HCT116 (cell line): ENCODE data around the gene TRIM65. TPM values are rescaled to one million over a fixed set of nuclear protein-coding genes. Genes with fewer than 3 reads are reported as not detected.

Experiments
- ATAC-seq: fragments of 200-7000 bp; cut with Tn5 transposase; 2 replicates; pipeline ENCODE4 v1.9.1; 2020; ENCODE audit warnings: mild to moderate bottlenecking, moderate library complexity
- BruUV-seq: library from RNA; stranded (reverse); fragments of 400-500 nt; replicated peaks from 2 replicates; lab custom pipeline; 2021; lab: Mats Ljungman, UMichigan
- CTCF ChIA-PET: fragments of 300-600 bp; sonication (Branson Sonifier 250); formaldehyde crosslinking; loops from one replicate; lab custom pipeline; 2021; ENCODE audit warnings: antibody characterized with exemption; lab: Charles Lee
- POLR2A ChIA-PET: fragments of 300-600, 350-600 bp; sonication (Branson Sonifier 250); formaldehyde crosslinking; loops from one replicate; lab custom pipeline; 2021; ENCODE audit warnings: antibody characterized with exemption; lab: Charles Lee
- RAD21 ChIA-PET, 2 experiments: fragments of 300-600 bp; sonication (Branson Sonifier 250); formaldehyde crosslinking; loops; one replicate each; lab custom pipeline; 2023; ENCODE audit warnings: low total read pairs in 2 of 2; ENCODE audit not compliant: uncharacterized antibody in 2 of 2, unreplicated experiment in 2 of 2, low non-redundant PET in 1 of 2; lab: Charles Lee
- DNase-seq: peaks from one replicate; pipeline ENCODE4 v3.0.0-alpha.2; 2010; ENCODE audit warnings: low read depth, low spot score
- H2AFZ ChIP-seq: fragments of 200-600 bp; shearing (Covaris generic), sonication (generic); 2 replicates; pipeline ENCODE4 v1.6.1; 2017; ENCODE audit warnings: low read depth, mixed run types, mixed read lengths, antibody characterized with exemption, low read length; ENCODE audit not compliant: poor library complexity, severe bottlenecking
- H3K27ac ChIP-seq: 2 replicates; pipeline ENCODE4 v1.5.1; 2012; ENCODE audit warnings: low read depth, low read length
- H3K27me3 ChIP-seq: fragments of 200-600 bp; sonication (generic); 2 replicates; pipeline ENCODE4 v1.6.1; 2016; ENCODE audit warnings: mixed run types, low read length, mixed read lengths; ENCODE audit not compliant: insufficient read depth
- H3K36me3 ChIP-seq, 2 experiments: fragments of 200-500 bp in 1 of 2; fragments of 200-600 bp in 1 of 2; sonication (Bioruptor generic) in 1 of 2; sonication (generic) in 1 of 2; 2 replicates each; pipeline versions ENCODE4 v1.5.1 to v1.6.1; 2014 to 2016; ENCODE audit warnings: low read length in 2 of 2, inconsistent platforms in 1 of 2, mixed read lengths in 1 of 2, mixed run types in 1 of 2; ENCODE audit not compliant: insufficient read depth in 2 of 2, control insufficient read depth in 1 of 2
- H3K4me1 ChIP-seq, 2 experiments: fragments of 200-600 bp in 1 of 2; sonication (generic) in 1 of 2; 2 replicates each; pipeline versions ENCODE4 v1.5.1 to v1.6.1; 2012 to 2017; ENCODE audit warnings: low read length in 2 of 2, inconsistent platforms in 1 of 2, mild to moderate bottlenecking in 1 of 2, mixed read lengths in 1 of 2, mixed run types in 1 of 2, moderate library complexity in 1 of 2; ENCODE audit not compliant: insufficient read depth in 2 of 2, control insufficient read depth in 1 of 2
- H3K4me2 ChIP-seq: fragments of 200-600 bp; sonication (generic); 2 replicates; pipeline ENCODE4 v1.6.1; 2017; ENCODE audit warnings: mixed run types, low read length, mixed read lengths
- H3K4me3 ChIP-seq, 2 experiments: fragments of 200-600 bp in 1 of 2; sonication (generic) in 1 of 2; replicated peaks in 1 of 2; 2 replicates each; pipeline ENCODE4 v1.5.1; 2011 to 2016; ENCODE audit warnings: low read length in 2 of 2, control low read depth in 1 of 2, low read depth in 1 of 2, mild to moderate bottlenecking in 1 of 2, mixed read lengths in 1 of 2, mixed run types in 1 of 2
- H3K79me2 ChIP-seq: fragments of 200-600 bp; sonication (generic); 2 replicates; pipeline ENCODE4 v1.6.1; 2017; ENCODE audit warnings: mild to moderate bottlenecking, mixed run types, low read length, moderate library complexity, mixed read lengths; ENCODE audit not compliant: insufficient read depth
- H3K9ac ChIP-seq: fragments of 200-600 bp; sonication (generic); 2 replicates; pipeline ENCODE4 v1.6.1; 2016; ENCODE audit warnings: low read length, mixed read lengths
- H3K9me2 ChIP-seq: fragments of 200-600 bp; sonication (generic), shearing (Covaris generic); 2 replicates; pipeline ENCODE4 v1.6.1; 2017; ENCODE audit warnings: mixed run types, mild to moderate bottlenecking, moderate library complexity; ENCODE audit not compliant: insufficient read depth
- H3K9me3 ChIP-seq, 2 experiments: fragments of 200-500 bp in 1 of 2; fragments of 200-600 bp in 1 of 2; sonication (Bioruptor generic) in 1 of 2; sonication (generic) in 1 of 2; 2 replicates each; pipeline ENCODE4 v1.6.1; 2014 to 2017; ENCODE audit warnings: low read length in 2 of 2, mixed read lengths in 2 of 2, inconsistent platforms in 1 of 2, low read depth in 1 of 2, mild to moderate bottlenecking in 1 of 2, mixed run types in 1 of 2, moderate library complexity in 1 of 2; ENCODE audit not compliant: control insufficient read depth in 1 of 2, insufficient read depth in 1 of 2
- H4K20me1 ChIP-seq: fragments of 200-600 bp; sonication (generic), shearing (Covaris generic); 2 replicates; pipeline ENCODE4 v1.6.1; 2017; ENCODE audit warnings: mixed run types, mild to moderate bottlenecking, moderate library complexity; ENCODE audit not compliant: insufficient read depth
- ATF3 ChIP-seq: IDR thresholded peaks from 2 replicates; pipeline ENCODE4 v1.6.1; 2012
- CBX3 ChIP-seq: IDR thresholded peaks from 2 replicates; pipeline ENCODE4 v1.6.1; 2012; ENCODE audit warnings: low read depth
- CEBPB ChIP-seq: IDR thresholded peaks from 2 replicates; pipeline ENCODE4 v1.6.1; 2012; ENCODE audit warnings: low read depth
- CTCF ChIP-seq, 3 experiments: fragments of 200-600 bp in 1 of 3; sonication (generic) in 1 of 3; IDR thresholded peaks in 2 of 3; conservative IDR thresholded peaks in 1 of 3; 2 replicates each; pipeline ENCODE4 v1.5.1; 2012 to 2017; ENCODE audit warnings: low read depth in 2 of 3, low read length in 2 of 3, antibody characterized with exemption in 1 of 3, borderline replicate concordance in 1 of 3, control low read depth in 1 of 3, mild to moderate bottlenecking in 1 of 3, mixed read lengths in 1 of 3, mixed run types in 1 of 3, moderate library complexity in 1 of 3; ENCODE audit not compliant: insufficient read depth in 1 of 3
- ELF1 ChIP-seq: IDR thresholded peaks from 2 replicates; pipeline ENCODE4 v1.6.1; 2012; ENCODE audit warnings: low read depth, borderline replicate concordance
- EZH2 ChIP-seq: fragments of 200-600 bp; sonication (generic); IDR thresholded peaks from 2 replicates; pipeline ENCODE4 v1.6.1; 2017; ENCODE audit warnings: antibody characterized with exemption, mixed run types
- FOSL1 ChIP-seq: IDR thresholded peaks from 2 replicates; pipeline ENCODE4 v1.6.1; 2012; ENCODE audit warnings: low read depth
- POLR2AphosphoS5 ChIP-seq: IDR thresholded peaks from 2 replicates; pipeline ENCODE4 v1.6.1; 2011; ENCODE audit warnings: mild to moderate bottlenecking, low read depth, low read length, moderate library complexity
- RAD21 ChIP-seq: IDR thresholded peaks from 2 replicates; pipeline ENCODE4 v1.6.1; 2012; ENCODE audit warnings: low read depth, mild to moderate bottlenecking
- SIN3A ChIP-seq: IDR thresholded peaks from 2 replicates; pipeline ENCODE4 v1.6.1; 2012; ENCODE audit warnings: low read depth
- SP1 ChIP-seq: IDR thresholded peaks from 2 replicates; pipeline ENCODE4 v1.6.1; 2012; ENCODE audit warnings: low read depth
- SRF ChIP-seq: IDR thresholded peaks from 2 replicates; pipeline ENCODE4 v1.6.1; 2012; ENCODE audit warnings: low read depth
- TCF7L2 ChIP-seq: IDR thresholded peaks from 2 replicates; pipeline ENCODE4 v1.7.0; 2011; ENCODE audit warnings: borderline replicate concordance, inconsistent platforms; ENCODE audit not compliant: insufficient read depth, insufficient read length; ENCODE audit errors: extremely low read depth
- YY1 ChIP-seq: IDR thresholded peaks from 2 replicates; pipeline ENCODE4 v1.6.1; 2011; ENCODE audit warnings: low read length, low read depth, moderate library complexity, mild to moderate bottlenecking; ENCODE audit not compliant: insufficient replicate concordance; ENCODE audit errors: extremely low read depth
- ZFX ChIP-seq: fragments of 450-650 bp; IDR thresholded peaks from 2 replicates; pipeline ENCODE4 v1.6.1; 2017
- ZNF274 ChIP-seq: fragments of 200-500 bp; sonication (Bioruptor generic); IDR thresholded peaks from 2 replicates; pipeline ENCODE4 v1.6.1; 2014; ENCODE audit warnings: mild to moderate bottlenecking, low read depth, low read length, inconsistent platforms
- intact Hi-C: fragments of 100-400 bp; cut with micrococcal nuclease; formaldehyde crosslinking; loops from 2 replicates; pipeline ENCODE4 v1.10.0; 2022
- total RNA-seq: library from RNA; stranded (reverse); gene quantifications from one replicate; pipeline ENCODE4 v1.2.1, GENCODE V29; 2021; ENCODE audit not compliant: unreplicated experiment
- TF ChIP-seq, protein P1 (sequence below): IDR thresholded peaks from 2 replicates; pipeline ENCODE4 v1.6.1; 2012
- TF ChIP-seq, protein P2 (sequence below): IDR thresholded peaks from 2 replicates; pipeline ENCODE4 v1.6.1; 2012; ENCODE audit warnings: low read depth

The TRIM65 gene
- total RNA-seq, 1 experiment from 2014 or later: 53.0 TPM

DNA sequence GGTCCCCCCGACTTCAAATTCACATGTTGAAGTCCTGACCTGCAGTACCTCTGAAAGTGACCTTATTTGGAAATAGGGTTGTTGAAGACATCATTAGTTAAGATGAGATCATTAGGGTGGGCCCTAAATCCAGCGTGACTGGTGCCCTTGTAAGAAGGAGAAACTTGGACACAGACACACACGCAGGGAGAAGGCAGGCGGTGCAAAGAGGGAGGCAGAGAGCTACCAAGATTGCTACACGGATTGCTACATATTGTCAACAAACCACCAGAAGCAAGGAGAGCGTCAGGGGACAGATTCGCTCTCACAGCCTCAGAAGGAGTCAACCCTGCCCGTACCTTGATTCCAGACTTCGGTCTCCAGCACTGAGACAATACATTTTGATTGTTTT lies 34.8 kb downstream of the TRIM65 start:
- POLR2A ChIA-PET: interaction anchor here (1.0 to 3.0 kb wide), 5 partner anchors 11 to 87 kb away, joined by 3 to 7 read pairs (median 6); a partner anchor contains a TSS
- TF ChIP-seq SRF (no peak), ELF1 (no peak), FOSL1 (no peak), CEBPB (no peak), CTCF (IDR thresholded peaks at IDR 0.05 in 2 of 3, conservative IDR thresholded peaks at IDR 0.05 in 1 of 3; ENCODE audit: borderline replicate concordance in 1 of 3, insufficient read depth in 1 of 3, low read depth in 2 of 3, low read length in 2 of 3) (no peak), EZH2 (no peak), SP1 (no peak), RAD21 (no peak), POLR2AphosphoS5 (no peak), CBX3 (no peak), TCF7L2 (no peak), ZFX (no peak), SIN3A (no peak), ATF3 (no peak), ZNF274 (no peak), YY1 (no peak)
- TF ChIP-seq, protein P1, sequence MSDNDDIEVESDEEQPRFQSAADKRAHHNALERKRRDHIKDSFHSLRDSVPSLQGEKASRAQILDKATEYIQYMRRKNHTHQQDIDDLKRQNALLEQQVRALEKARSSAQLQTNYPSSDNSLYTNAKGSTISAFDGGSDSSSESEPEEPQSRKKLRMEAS: no peak
- TF ChIP-seq, protein P2, sequence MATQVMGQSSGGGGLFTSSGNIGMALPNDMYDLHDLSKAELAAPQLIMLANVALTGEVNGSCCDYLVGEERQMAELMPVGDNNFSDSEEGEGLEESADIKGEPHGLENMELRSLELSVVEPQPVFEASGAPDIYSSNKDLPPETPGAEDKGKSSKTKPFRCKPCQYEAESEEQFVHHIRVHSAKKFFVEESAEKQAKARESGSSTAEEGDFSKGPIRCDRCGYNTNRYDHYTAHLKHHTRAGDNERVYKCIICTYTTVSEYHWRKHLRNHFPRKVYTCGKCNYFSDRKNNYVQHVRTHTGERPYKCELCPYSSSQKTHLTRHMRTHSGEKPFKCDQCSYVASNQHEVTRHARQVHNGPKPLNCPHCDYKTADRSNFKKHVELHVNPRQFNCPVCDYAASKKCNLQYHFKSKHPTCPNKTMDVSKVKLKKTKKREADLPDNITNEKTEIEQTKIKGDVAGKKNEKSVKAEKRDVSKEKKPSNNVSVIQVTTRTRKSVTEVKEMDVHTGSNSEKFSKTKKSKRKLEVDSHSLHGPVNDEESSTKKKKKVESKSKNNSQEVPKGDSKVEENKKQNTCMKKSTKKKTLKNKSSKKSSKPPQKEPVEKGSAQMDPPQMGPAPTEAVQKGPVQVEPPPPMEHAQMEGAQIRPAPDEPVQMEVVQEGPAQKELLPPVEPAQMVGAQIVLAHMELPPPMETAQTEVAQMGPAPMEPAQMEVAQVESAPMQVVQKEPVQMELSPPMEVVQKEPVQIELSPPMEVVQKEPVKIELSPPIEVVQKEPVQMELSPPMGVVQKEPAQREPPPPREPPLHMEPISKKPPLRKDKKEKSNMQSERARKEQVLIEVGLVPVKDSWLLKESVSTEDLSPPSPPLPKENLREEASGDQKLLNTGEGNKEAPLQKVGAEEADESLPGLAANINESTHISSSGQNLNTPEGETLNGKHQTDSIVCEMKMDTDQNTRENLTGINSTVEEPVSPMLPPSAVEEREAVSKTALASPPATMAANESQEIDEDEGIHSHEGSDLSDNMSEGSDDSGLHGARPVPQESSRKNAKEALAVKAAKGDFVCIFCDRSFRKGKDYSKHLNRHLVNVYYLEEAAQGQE: no peak
- TF ChIP-seq, all 23 proteins: peak for 0

More for the DNA sequence above, 34.8 kb downstream of the TRIM65 start:
- Histone ChIP-seq H3K4me3 (no peak overlapping the region), H3K36me3 (no peaks in the 10 kb centered on the region), H2AFZ (no peak overlapping the region), H3K79me2 (no peaks in the 10 kb centered on the region), H3K9me3 (no peaks in the 10 kb centered on the region), H3K4me1 (peaks cover 20 to 36% of the 10 kb centered on the region in 2 experiments; a peak in 3 of 4 replicates), H3K9ac (no peak overlapping the region), H3K4me2 (no peak overlapping the region), H4K20me1 (no peaks in the 10 kb centered on the region), H3K27ac (no peak overlapping the region; the same call in 1 of the 2 replicates), H3K27me3 (no peaks in the 10 kb centered on the region), H3K9me2 (no peaks in the 10 kb centered on the region)
- intact Hi-C loops: no loop called here
- no peak for DNase-seq
- CTCF ChIA-PET: interaction anchor here (1.0 to 4.9 kb wide), 6 partner anchors 10 to 140 kb away, joined by 3 to 52 read pairs (median 8); partner anchors contain the start of gene TRIM47
- no TSS peak for BruUV-seq
- ATAC-seq: no peak
- RAD21 ChIA-PET: interaction anchor here in 1 of 2 experiments (1.9 kb wide), 1 partner anchor 14 kb away, joined by 5 read pairs; no protein-coding TSS in a partner anchor
